MCF 10A (cell line): Measurements from ENCODE around the gene RABGAP1. TPM values are rescaled to one million over a fixed set of nuclear protein-coding genes. Genes with fewer than 3 reads are reported as not detected.

Source experiments
- BruUV-seq: library from RNA; stranded (reverse); fragments of 400-500 nt; replicated peaks from 2 replicates; lab custom pipeline; 2021; lab: Mats Ljungman, UMichigan
- CTCF ChIA-PET: fragments of 300-600 bp; sonication (Branson Sonifier 250); formaldehyde crosslinking; extraction: SDS; loops from one replicate; lab custom pipeline; 2021; ENCODE audit warnings: antibody characterized with exemption, inconsistent platforms; lab: Yijun Ruan, JAX
- POLR2A ChIA-PET: fragments of 300-600, 350-650 bp; sonication (Branson Sonifier 250); formaldehyde crosslinking; extraction: SDS; loops from one replicate; lab custom pipeline; 2020; ENCODE audit warnings: antibody characterized with exemption, inconsistent platforms; lab: Yijun Ruan, JAX
- DNase-seq: peaks from one replicate; pipeline ENCODE4 v3.0.0-alpha.2; 2018; ENCODE audit not compliant: unreplicated experiment
- H3K27ac Mint-ChIP-seq: one replicate; pipeline ENCODE4 v1.8.0; 2022; ENCODE audit warnings: mild to moderate bottlenecking, low read depth, mixed read lengths; ENCODE audit not compliant: unreplicated experiment
- H3K27me3 Mint-ChIP-seq: one replicate; pipeline ENCODE4 v1.8.0; 2022; ENCODE audit warnings: mixed read lengths; ENCODE audit not compliant: insufficient read depth, unreplicated experiment
- H3K36me3 Mint-ChIP-seq: one replicate; pipeline ENCODE4 v1.8.0; 2022; ENCODE audit warnings: mild to moderate bottlenecking, moderate library complexity, mixed read lengths; ENCODE audit not compliant: insufficient read depth, unreplicated experiment
- H3K4me1 Mint-ChIP-seq: one replicate; pipeline ENCODE4 v1.8.0; 2022; ENCODE audit warnings: mixed read lengths; ENCODE audit not compliant: insufficient read depth, unreplicated experiment
- H3K4me3 Mint-ChIP-seq: one replicate; pipeline ENCODE4 v1.8.0; 2022; ENCODE audit warnings: mild to moderate bottlenecking, moderate library complexity, mixed read lengths; ENCODE audit not compliant: unreplicated experiment
- H3K9me3 Mint-ChIP-seq: one replicate; pipeline ENCODE4 v1.8.0; 2022; ENCODE audit warnings: mixed read lengths; ENCODE audit not compliant: unreplicated experiment
- CTCF ChIP-seq: fragments of 200-600 bp; IDR thresholded peaks from one replicate; pipeline ENCODE4 v1.8.0; 2022; ENCODE audit warnings: antibody characterized with exemption, mild to moderate bottlenecking; ENCODE audit not compliant: unreplicated experiment
- intact Hi-C: fragments of 100-400 bp; cut with micrococcal nuclease; formaldehyde crosslinking; loops from 2 replicates; pipeline ENCODE4 v1.14.1; 2022
- total RNA-seq: library from RNA; stranded (reverse); gene quantifications from 2 replicates; pipeline ENCODE4 v1.2.3, GENCODE V29; 2022

The RABGAP1 gene
- total RNA-seq, 1 experiment from 2014 or later, result 43.1 TPM

- peaks cover 22% of the 10 kb centered on the region for H3K4me1 Mint-ChIP-seq
- intact Hi-C loops, result loop anchor here (5.0 kb wide), 1 partner anchor 46 kb away; no protein-coding TSS in a partner anchor
- DNase-seq, result no peak
- BruUV-seq, result no TSS peak
- ChIA-PET POLR2A (interaction anchor here (1.0 to 3.9 kb wide), 7 partner anchors 12 to 46 kb away, joined by 4 to 22 read pairs (median 4); partner anchors contain the start of genes RC3H2, ZBTB26 and ZBTB6), CTCF (interaction anchor here (0.6 kb wide), 1 partner anchor 1402 kb away, joined by 3 read pairs; no protein-coding TSS in a partner anchor)
- H3K9me3 Mint-ChIP-seq, result no peaks in the 10 kb centered on the region
- H3K4me3 Mint-ChIP-seq, result no peak overlapping the region
- H3K27me3 Mint-ChIP-seq, result no peaks in the 10 kb centered on the region
- peaks cover 20% of the 10 kb centered on the region for H3K36me3 Mint-ChIP-seq
- TF ChIP-seq CTCF, result no peak
- peak overlapping the region; percentile 10 for H3K27ac Mint-ChIP-seq
Measured at GRCh38 chr9:122948313-122948712, 7.5 kb downstream of the RABGAP1 start.

- ChIA-PET CTCF (interaction anchor here (1.1 kb wide), 1 partner anchor 41 kb away, joined by 3 read pairs; no protein-coding TSS in a partner anchor), POLR2A (interaction anchor here (1.4 to 3.9 kb wide), 2 partner anchors 18 to 47 kb away, joined by 4 to 22 read pairs; partner anchors contain the start of gene ZBTB26)
- H3K27ac Mint-ChIP-seq, result no peak overlapping the region
- DNase-seq, result no peak
- TF ChIP-seq CTCF, result no peak
- no peaks in the 10 kb centered on the region for H3K27me3 Mint-ChIP-seq
- BruUV-seq, result no TSS peak
- H3K36me3 Mint-ChIP-seq, result peaks cover 14% of the 10 kb centered on the region
- H3K4me3 Mint-ChIP-seq, result no peak overlapping the region
- H3K9me3 Mint-ChIP-seq, result no peaks in the 10 kb centered on the region
- intact Hi-C loops, result loop anchor here (5.0 kb wide), 1 partner anchor 47 kb away; no protein-coding TSS in a partner anchor
- peaks cover 35% of the 10 kb centered on the region for H3K4me1 Mint-ChIP-seq
Measured at GRCh38 chr9:122949696-122950095, 8.9 kb downstream of the RABGAP1 start.

GRCh38 chr9:122950263-122950662 lies 9.4 kb downstream of the RABGAP1 start:
- ChIA-PET CTCF (interaction anchor here (1.1 kb wide), 1 partner anchor 40 kb away, joined by 3 read pairs; no protein-coding TSS in a partner anchor), POLR2A (interaction anchor here (6.2 kb wide), 1 partner anchor 8 kb away, joined by 50 read pairs; the partner anchor contains the start of gene RABGAP1)
- intact Hi-C loops, result no loop called here
- Mint-ChIP-seq H3K4me1 (peaks cover 40% of the 10 kb centered on the region), H3K9me3 (no peaks in the 10 kb centered on the region), H3K27ac (no peak overlapping the region), H3K36me3 (peaks cover 9% of the 10 kb centered on the region), H3K27me3 (no peaks in the 10 kb centered on the region), H3K4me3 (no peak overlapping the region)
- no TSS peak for BruUV-seq
- TF ChIP-seq CTCF, result no peak
- DNase-seq, result no peak

- Mint-ChIP-seq H3K27ac (no peak overlapping the region), H3K27me3 (no peaks in the 10 kb centered on the region), H3K36me3 (peaks cover 8% of the 10 kb centered on the region), H3K9me3 (no peaks in the 10 kb centered on the region), H3K4me1 (peaks cover 46% of the 10 kb centered on the region), H3K4me3 (no peak overlapping the region)
- CTCF ChIA-PET, result interaction anchor here (0.5 to 0.6 kb wide), 2 partner anchors 8 to 1126 kb away, joined by 3 read pairs; no protein-coding TSS in a partner anchor
- no TSS peak for BruUV-seq
- POLR2A ChIA-PET, result interaction anchor here (6.2 kb wide), 1 partner anchor 9 kb away, joined by 50 read pairs; the partner anchor contains the start of gene RABGAP1
- no peak for TF ChIP-seq CTCF
- intact Hi-C loops, result no loop called here
- no peak for DNase-seq
Measured at GRCh38 chr9:122951056-122951455, 10.2 kb downstream of the RABGAP1 start.
